Measurements from ENCODE around the gene PEX6.

DNA sequence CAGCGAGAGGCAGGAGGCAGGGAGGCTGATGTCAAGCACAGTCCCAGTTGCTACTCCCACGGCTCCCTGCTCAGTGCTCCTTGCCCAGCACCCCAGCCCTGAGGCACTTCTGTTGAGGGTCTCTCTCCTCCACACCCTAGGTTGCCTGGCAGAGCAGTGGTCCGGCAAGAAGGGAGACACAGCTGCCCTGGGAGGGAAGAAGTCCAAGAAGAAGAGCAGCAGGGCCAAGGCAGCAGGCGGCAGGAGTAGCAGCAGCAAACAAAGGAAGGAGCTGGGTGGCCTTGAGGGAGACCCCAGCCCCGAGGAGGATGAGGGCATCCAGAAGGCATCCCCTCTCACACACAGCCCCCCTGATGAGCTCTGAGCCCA lies 40.6 kb downstream of the PEX6 start:
- TF ChIP-seq, protein P1, sequence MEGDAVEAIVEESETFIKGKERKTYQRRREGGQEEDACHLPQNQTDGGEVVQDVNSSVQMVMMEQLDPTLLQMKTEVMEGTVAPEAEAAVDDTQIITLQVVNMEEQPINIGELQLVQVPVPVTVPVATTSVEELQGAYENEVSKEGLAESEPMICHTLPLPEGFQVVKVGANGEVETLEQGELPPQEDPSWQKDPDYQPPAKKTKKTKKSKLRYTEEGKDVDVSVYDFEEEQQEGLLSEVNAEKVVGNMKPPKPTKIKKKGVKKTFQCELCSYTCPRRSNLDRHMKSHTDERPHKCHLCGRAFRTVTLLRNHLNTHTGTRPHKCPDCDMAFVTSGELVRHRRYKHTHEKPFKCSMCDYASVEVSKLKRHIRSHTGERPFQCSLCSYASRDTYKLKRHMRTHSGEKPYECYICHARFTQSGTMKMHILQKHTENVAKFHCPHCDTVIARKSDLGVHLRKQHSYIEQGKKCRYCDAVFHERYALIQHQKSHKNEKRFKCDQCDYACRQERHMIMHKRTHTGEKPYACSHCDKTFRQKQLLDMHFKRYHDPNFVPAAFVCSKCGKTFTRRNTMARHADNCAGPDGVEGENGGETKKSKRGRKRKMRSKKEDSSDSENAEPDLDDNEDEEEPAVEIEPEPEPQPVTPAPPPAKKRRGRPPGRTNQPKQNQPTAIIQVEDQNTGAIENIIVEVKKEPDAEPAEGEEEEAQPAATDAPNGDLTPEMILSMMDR (IDR thresholded peaks at IDR 0.05) = no peak
- TF ChIP-seq RAD21 (IDR thresholded peaks at IDR 0.05; ENCODE audit: low read length) (no peak), NRF1 (IDR thresholded peaks at IDR 0.05; ENCODE audit: low read depth, low read length) (no peak), SIN3A (IDR thresholded peaks at IDR 0.05; ENCODE audit: borderline replicate concordance, low read depth, low read length) (no peak), FOSL2 (IDR thresholded peaks at IDR 0.05; ENCODE audit: borderline replicate concordance, low read depth) (no peak), RFX5 (IDR thresholded peaks at IDR 0.05; ENCODE audit: low read length) (no peak)

Data from SK-N-SH (cell line).